ENCODE data around the gene RPS10. TPM values are rescaled to one million over a fixed set of nuclear protein-coding genes. Genes with fewer than 3 reads are reported as not detected.
A peak's percentile ranks its signal among the peaks of the same experiment; 100 is the strongest.

RPS10 gene
- total RNA-seq = 1,000 to 10,000 TPM; 1,124 to 1,323 TPM

GRCh38 chr6:34425498-34426410, at the start of gene RPS10:
TSS of gene RPS10 (minus strand) at chr6:34426069. CDS start at chr6:34425221, 848 bp downstream.
- Mint-ChIP-seq H3K4me3 (peak within 1 kb of the TSS; percentile 95), H3K27me3 (peaks cover 7% of the 10 kb centered on the region), H3K4me1 (peaks cover 37% of the 10 kb centered on the region), H3K9me3 (ENCODE audit: low read depth) (no peaks in the 10 kb centered on the region), H3K27ac (peak within 1 kb of the TSS; percentile 98), H3K36me3 (peaks cover 38% of the 10 kb centered on the region)
- DNase-seq (peak; percentile 93), ATAC-seq (peak; percentile 94)
- CTCF ChIA-PET = interaction anchor here (0.6 to 7.3 kb wide), 10 partner anchors 10 to 1109 kb away, joined by 3 to 35 read pairs (median 4); partner anchors contain the start of genes NUDT3 and SMIM29

DNA sequence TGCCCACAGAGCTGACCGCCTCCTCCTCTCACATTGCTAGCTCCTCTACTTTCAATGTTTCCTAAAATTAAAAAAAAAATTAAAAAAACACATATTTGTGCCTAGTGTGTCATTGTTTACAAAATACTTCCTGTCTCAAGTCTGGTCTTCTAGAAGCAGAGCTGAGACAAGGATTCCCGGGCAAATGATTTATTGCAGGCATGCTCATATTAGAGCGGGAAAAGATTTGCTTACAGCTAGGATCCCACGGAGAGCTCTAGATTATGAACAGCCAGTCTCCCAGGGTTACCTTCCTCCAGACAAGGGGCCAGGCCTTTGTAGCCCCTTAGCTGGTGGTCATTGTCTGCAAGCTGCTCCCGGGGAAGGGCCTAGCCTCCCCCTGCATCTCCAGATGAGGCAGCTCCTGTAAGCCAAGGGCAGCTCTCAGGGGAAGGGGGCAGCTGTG, 49.4 kb upstream of the RPS10 start:
- ATAC-seq (no peak), DNase-seq (no peak)
- CTCF ChIA-PET = interaction anchor here (1.1 to 1.6 kb wide), 6 partner anchors 8 to 134 kb away, joined by 3 to 6 read pairs (median 4); partner anchors contain the start of gene PACSIN1
- Mint-ChIP-seq H3K27ac (no peak overlapping the region), H3K36me3 (peaks cover 4% of the 10 kb centered on the region), H3K9me3 (ENCODE audit: low read depth) (peaks cover 5% of the 10 kb centered on the region), H3K4me1 (peaks cover 14% of the 10 kb centered on the region), H3K4me3 (no peak overlapping the region), H3K27me3 (no peaks in the 10 kb centered on the region)

DNA sequence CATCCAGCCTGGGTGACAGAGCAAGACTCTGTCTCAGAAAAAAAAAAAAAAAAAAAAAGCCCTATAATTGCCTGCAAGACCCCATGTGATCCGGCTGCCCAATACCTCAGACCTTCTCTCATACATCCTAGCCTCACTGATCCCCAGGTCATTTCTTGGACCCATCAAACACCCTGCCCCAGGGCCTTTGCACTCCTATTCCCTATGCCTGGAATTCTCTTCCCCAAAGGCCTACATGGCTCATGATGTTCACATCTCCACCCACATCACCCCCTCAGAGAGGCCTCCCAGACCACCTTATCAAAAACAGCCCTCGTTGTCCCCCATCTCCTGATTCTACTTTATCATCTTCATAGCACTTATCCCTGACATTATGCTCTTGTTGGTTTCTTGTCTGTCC, 48.9 kb upstream of the RPS10 start:
- no peak overlapping the region for H3K27ac Mint-ChIP-seq
- CTCF ChIA-PET = interaction anchor here (1.1 to 1.6 kb wide), 5 partner anchors 8 to 134 kb away, joined by 3 to 6 read pairs (median 6); partner anchors contain the start of gene PACSIN1
- peaks cover 5% of the 10 kb centered on the region for H3K9me3 Mint-ChIP-seq (ENCODE audit: low read depth)
- peaks cover 4% of the 10 kb centered on the region for H3K36me3 Mint-ChIP-seq
- peaks cover 14% of the 10 kb centered on the region for H3K4me1 Mint-ChIP-seq
- no peak overlapping the region for H3K4me3 Mint-ChIP-seq
- no peaks in the 10 kb centered on the region for H3K27me3 Mint-ChIP-seq
- DNase-seq (no peak), ATAC-seq (no peak)

DNA sequence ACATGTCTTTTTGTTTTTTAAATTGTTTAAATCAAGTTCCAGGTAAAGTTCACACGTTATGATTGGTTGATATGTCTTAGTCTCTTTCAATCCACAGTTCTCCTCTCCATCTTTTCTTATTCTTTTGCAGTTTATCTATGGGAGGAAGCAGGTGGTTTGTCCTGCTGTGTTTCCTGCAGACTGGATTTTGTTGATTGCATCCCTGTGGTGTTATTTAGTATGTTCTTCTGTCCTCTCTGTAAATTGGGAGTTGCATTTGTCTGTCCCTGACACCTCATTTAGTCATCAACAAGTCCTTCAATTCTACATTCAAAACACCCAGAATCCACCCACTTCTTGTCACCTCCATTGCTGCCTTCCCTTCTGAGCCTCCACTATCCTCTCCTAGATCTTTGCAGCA, 48.1 kb upstream of the RPS10 start:
- no peak for DNase-seq
- no peaks in the 10 kb centered on the region for H3K27me3 Mint-ChIP-seq
- ATAC-seq = no peak
- H3K4me3 Mint-ChIP-seq = no peak overlapping the region
- H3K4me1 Mint-ChIP-seq = peaks cover 14% of the 10 kb centered on the region
- CTCF ChIA-PET = no interaction called here
- no peak overlapping the region for H3K27ac Mint-ChIP-seq
- H3K36me3 Mint-ChIP-seq = peaks cover 4% of the 10 kb centered on the region
- H3K9me3 Mint-ChIP-seq (ENCODE audit: low read depth) = peaks cover 5% of the 10 kb centered on the region

GRCh38 chr6:34472425-34472824, 46.6 kb upstream of the RPS10 start:
- H3K4me3 Mint-ChIP-seq = no peak overlapping the region
- ATAC-seq (no peak), DNase-seq (no peak)
- CTCF ChIA-PET = no interaction called here
- H3K27ac Mint-ChIP-seq = no peak overlapping the region
- peaks cover 5% of the 10 kb centered on the region for H3K9me3 Mint-ChIP-seq (ENCODE audit: low read depth)
- no peaks in the 10 kb centered on the region for H3K27me3 Mint-ChIP-seq
- H3K4me1 Mint-ChIP-seq = peaks cover 12% of the 10 kb centered on the region
- peaks cover 4% of the 10 kb centered on the region for H3K36me3 Mint-ChIP-seq

- no peaks in the 10 kb centered on the region for H3K36me3 Mint-ChIP-seq
- no peak overlapping the region for H3K27ac Mint-ChIP-seq
- peaks cover 5% of the 10 kb centered on the region for H3K4me1 Mint-ChIP-seq
- H3K9me3 Mint-ChIP-seq (ENCODE audit: low read depth) = peaks cover 5% of the 10 kb centered on the region
- CTCF ChIA-PET = interaction anchor here (0.6 kb wide), 1 partner anchor 281 kb away, joined by 3 read pairs; no protein-coding TSS in a partner anchor
- no peak for ATAC-seq
- no peak overlapping the region for H3K4me3 Mint-ChIP-seq
- DNase-seq = no peak
- H3K27me3 Mint-ChIP-seq = peaks cover 22% of the 10 kb centered on the region
These were observed 43.6 kb upstream of the RPS10 start for GRCh38 chr6:34469499-34469898.

GRCh38 chr6:34468378-34468892, 42.6 kb upstream of the RPS10 start:
- ATAC-seq (no peak), DNase-seq (no peak)
- no peak overlapping the region for H3K4me3 Mint-ChIP-seq
- H3K36me3 Mint-ChIP-seq = no peaks in the 10 kb centered on the region
- H3K27me3 Mint-ChIP-seq = peaks cover 27% of the 10 kb centered on the region
- CTCF ChIA-PET = no interaction called here
- no peak overlapping the region for H3K27ac Mint-ChIP-seq
- H3K9me3 Mint-ChIP-seq (ENCODE audit: low read depth) = no peaks in the 10 kb centered on the region
- peaks cover 5% of the 10 kb centered on the region for H3K4me1 Mint-ChIP-seq

DNA sequence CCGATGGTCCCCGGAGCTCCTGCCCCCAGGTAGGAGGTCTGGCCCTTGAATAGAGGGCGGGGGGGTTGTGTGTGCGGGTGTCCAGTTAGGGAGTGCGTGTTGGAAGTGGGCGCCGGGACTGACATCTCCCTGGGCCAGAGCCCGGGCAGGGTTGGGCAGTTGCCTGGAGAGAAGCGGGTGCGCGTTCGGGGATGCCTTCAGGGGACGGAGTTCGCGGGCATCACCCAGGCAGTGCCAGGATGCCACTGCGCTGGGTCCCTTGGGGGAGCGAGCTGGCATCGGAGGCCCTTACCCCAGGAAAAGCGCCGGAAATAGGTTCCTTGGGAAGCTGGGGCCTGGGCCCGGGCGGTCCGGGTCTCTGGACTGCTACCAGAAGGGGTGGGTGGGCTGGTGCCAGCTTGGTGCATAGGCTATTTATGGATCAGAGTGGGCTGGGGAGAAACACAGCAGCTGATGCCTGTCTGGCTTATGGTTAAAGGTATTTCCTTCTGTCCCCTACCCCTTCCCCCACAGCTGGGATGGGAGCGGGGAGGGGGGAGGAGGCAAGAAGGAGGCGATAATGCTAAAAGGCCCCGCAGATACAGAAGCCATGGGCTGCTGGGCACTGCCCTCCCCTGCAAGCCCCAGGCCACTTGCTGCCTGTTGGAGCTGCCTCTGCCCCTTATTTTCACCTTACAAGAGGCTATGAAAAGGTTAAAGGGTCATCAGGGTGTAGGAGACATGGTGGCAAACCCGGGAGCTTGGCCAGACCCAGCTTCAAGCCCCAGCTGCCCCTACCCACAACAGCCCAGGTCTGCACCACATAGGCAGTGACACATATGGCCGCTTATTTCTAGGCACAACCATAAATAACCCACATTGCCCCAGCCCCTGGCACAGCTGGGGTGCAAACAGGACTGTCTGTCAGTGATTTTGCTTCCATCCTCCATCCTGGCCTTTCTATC, 40.6 kb upstream of the RPS10 start:
- Mint-ChIP-seq H3K9me3 (ENCODE audit: low read depth) (no peaks in the 10 kb centered on the region), H3K4me1 (peaks cover 5% of the 10 kb centered on the region), H3K4me3 (no peak overlapping the region), H3K36me3 (no peaks in the 10 kb centered on the region), H3K27ac (no peak overlapping the region), H3K27me3 (peaks cover 37% of the 10 kb centered on the region)
- CTCF ChIA-PET = interaction anchor here (1.9 to 6.9 kb wide), 2 partner anchors 9 to 142 kb away, joined by 6 to 30 read pairs; no protein-coding TSS in a partner anchor
- ATAC-seq (no peak), DNase-seq (no peak)

DNA sequence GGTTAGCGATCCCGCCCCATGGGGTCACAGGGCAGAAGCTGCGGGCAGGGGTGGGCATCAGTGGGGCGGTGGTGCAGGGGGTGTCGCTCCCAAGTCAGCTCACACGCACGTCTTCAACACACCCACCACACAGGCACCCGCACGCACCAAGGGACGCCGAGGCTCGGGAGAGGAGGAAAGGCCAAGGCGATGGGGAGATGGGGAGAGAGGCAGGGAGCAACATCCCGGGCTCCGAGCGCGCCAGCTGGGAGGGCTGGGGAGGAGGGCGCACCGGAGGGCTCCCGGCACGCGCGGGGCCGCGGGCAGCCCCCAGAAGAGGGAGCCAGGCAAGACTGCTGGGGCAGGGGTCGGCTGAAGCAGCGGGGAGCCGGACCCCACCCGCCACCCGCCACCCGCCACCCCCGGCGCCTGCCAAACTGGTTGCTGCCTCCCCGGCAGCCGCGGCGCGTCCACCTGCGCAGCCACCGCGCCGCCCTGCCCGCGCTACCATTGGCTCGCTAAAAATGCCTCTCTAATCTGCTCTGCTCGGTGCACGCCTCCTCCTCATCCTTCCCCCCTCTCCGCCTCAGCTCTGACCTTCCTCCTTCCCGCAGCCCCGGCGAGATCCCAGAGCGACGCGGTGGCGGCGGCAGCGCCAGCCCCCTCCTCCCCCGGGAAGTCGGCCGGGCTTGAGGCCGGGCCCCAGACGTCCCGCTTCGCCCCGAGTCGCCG, 39.8 kb upstream of the RPS10 start, which contains the start of gene PACSIN1:
PACSIN1 (plus strand) TSS at position 546 of the 711 bp plus-strand sequence. CDS start 60,230 bp downstream, outside the sequence.
- DNase-seq (no peak), ATAC-seq (peak; percentile 69)
- Mint-ChIP-seq H3K27me3 (peaks cover 37% of the 10 kb centered on the region), H3K36me3 (no peaks in the 10 kb centered on the region), H3K4me1 (peaks cover 5% of the 10 kb centered on the region), H3K4me3 (no peak within 1 kb of the TSS), H3K27ac (no peak within 1 kb of the TSS), H3K9me3 (ENCODE audit: low read depth) (no peaks in the 10 kb centered on the region)
- CTCF ChIA-PET = interaction anchor here (0.8 to 6.9 kb wide), 3 partner anchors 10 to 143 kb away, joined by 3 to 30 read pairs (median 6); no protein-coding TSS in a partner anchor

DNA sequence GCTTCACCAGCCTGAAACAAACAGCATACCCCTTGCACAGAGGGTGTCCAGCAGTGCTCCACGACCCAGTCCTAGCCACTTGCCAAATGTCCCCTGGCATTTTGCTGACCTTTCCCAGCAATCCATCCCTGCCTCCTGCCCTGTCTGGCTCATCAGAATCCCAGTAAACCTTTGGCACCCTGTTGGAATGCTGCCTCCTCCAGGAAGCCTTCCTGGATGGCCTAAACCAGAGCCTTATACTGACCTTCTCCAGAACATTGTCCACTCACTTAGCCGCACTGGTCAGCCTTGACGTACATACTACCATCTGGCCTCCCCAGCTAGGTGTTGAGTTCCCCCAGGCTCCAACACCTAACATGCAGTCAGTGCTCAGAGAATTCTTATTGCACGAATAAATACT, 38.0 kb upstream of the RPS10 start:
- peaks cover 5% of the 10 kb centered on the region for H3K4me1 Mint-ChIP-seq
- no peaks in the 10 kb centered on the region for H3K36me3 Mint-ChIP-seq
- ATAC-seq = no peak
- H3K9me3 Mint-ChIP-seq (ENCODE audit: low read depth) = no peaks in the 10 kb centered on the region
- CTCF ChIA-PET = interaction anchor here (1.7 to 6.9 kb wide), 2 partner anchors 130 to 145 kb away, joined by 4 to 30 read pairs; no protein-coding TSS in a partner anchor
- no peak overlapping the region for H3K27ac Mint-ChIP-seq
- no peak for DNase-seq
- H3K4me3 Mint-ChIP-seq = no peak overlapping the region
- H3K27me3 Mint-ChIP-seq = peaks cover 37% of the 10 kb centered on the region

DNA sequence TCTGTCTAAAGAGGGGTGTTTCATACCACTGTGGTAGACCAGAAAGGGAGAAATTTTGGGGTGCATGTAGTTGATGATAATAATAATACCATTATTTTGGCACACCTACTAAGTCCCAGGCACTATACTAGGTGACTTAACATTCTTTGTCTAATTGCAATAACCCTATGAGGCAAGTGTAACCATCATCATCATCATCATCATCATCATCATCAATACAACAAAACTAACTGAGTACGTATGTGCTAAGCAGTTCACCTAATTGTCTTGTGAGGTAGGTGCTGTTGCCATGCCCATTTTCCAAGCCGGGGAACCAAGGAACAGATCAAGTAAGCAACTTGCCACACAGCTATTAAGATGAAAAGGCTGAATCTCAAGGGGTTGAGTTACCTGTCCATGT, 37.4 kb upstream of the RPS10 start:
- no peak for ATAC-seq
- peaks cover 5% of the 10 kb centered on the region for H3K4me1 Mint-ChIP-seq

DNA sequence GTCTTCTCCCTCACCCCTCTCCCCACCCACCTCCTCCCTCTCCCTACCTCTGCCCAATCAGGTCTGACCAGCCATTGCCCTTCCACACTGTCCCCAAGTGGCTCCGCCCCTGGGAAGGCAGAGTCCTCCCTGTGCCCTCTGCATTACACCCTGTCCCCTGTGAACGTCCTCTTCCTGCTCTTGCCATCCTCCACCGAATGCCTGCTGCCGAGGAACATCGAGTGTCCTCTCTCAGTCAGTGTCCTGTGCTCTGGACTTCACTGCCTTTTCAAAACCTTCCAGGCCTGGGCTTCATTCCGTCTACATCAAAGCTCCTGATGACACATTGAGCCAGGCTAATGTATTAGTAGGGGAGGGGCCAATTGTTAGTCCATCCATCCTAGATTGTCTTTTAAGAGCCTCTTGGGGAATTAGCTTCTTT, 36.7 kb upstream of the RPS10 start:
- no peaks in the 10 kb centered on the region for H3K9me3 Mint-ChIP-seq (ENCODE audit: low read depth)
- H3K36me3 Mint-ChIP-seq = no peaks in the 10 kb centered on the region
- DNase-seq (no peak), ATAC-seq (no peak)
- CTCF ChIA-PET = interaction anchor here (6.9 kb wide), 1 partner anchor 146 kb away, joined by 30 read pairs; no protein-coding TSS in a partner anchor
- H3K27me3 Mint-ChIP-seq = peaks cover 37% of the 10 kb centered on the region
- H3K4me1 Mint-ChIP-seq = peaks cover 5% of the 10 kb centered on the region
- no peak overlapping the region for H3K4me3 Mint-ChIP-seq
- H3K27ac Mint-ChIP-seq = no peak overlapping the region

More for the DNA sequence above, 37.4 kb upstream of the RPS10 start:
- Mint-ChIP-seq H3K27ac (no peak overlapping the region), H3K27me3 (peaks cover 37% of the 10 kb centered on the region), H3K9me3 (ENCODE audit: low read depth) (no peaks in the 10 kb centered on the region), H3K4me3 (no peak overlapping the region), H3K36me3 (no peaks in the 10 kb centered on the region)
- CTCF ChIA-PET = interaction anchor here (1.7 to 6.9 kb wide), 2 partner anchors 130 to 146 kb away, joined by 4 to 30 read pairs; no protein-coding TSS in a partner anchor
- no peak for DNase-seq

Measured in activated CD8-positive, alpha-beta memory T cell treated with anti-CD3 and anti-CD28 coated beads, Interleukin-2, amount 10 ng/mL, durations not matched to agents 7 days and 5 days (primary cell).